H1 (cell line): ENCODE measurements around the gene USP3.

Source experiments
- BRCA1 ChIP-seq: IDR thresholded peaks from 2 replicates; pipeline ENCODE4 v1.6.1; 2012; ENCODE audit warnings: low read depth, low read length, improper control_type of control experiment
- EZH2 ChIP-seq: fragments of 200-600 bp; sonication (generic); IDR thresholded peaks from 2 replicates; pipeline ENCODE4 v1.7.1; 2012; ENCODE audit warnings: low read depth, mild to moderate bottlenecking, moderate library complexity, low read length, inconsistent platforms; ENCODE audit not compliant: severe bottlenecking
- HDAC2 ChIP-seq, 2 experiments: fragments of 300-600 bp in 1 of 2; sonication (generic) in 1 of 2; IDR thresholded peaks; 2 replicates each; pipeline ENCODE4 v1.6.1; 2011 to 2012; ENCODE audit warnings: low read depth in 2 of 2, low read length in 2 of 2, mild to moderate bottlenecking in 2 of 2, moderate library complexity in 2 of 2, borderline replicate concordance in 1 of 2, inconsistent platforms in 1 of 2
- NRF1 ChIP-seq: IDR thresholded peaks from 2 replicates; pipeline ENCODE4 v1.6.1; 2011; ENCODE audit warnings: mild to moderate bottlenecking, low read depth, low read length, improper control_type of control experiment
- POLR2A ChIP-seq, 2 experiments: IDR thresholded peaks; 1 replicate in 1 of 2; 2 replicates in 1 of 2; pipeline ENCODE4 v1.6.1; 2011; ENCODE audit warnings: low read depth in 2 of 2, low read length in 2 of 2, mild to moderate bottlenecking in 2 of 2; ENCODE audit errors: control extremely low read depth in 1 of 2
- POLR2AphosphoS5 ChIP-seq: IDR thresholded peaks from 2 replicates; pipeline ENCODE4 v1.6.1; 2011; ENCODE audit warnings: low read depth, low read length
- RAD21 ChIP-seq, 2 experiments: IDR thresholded peaks in 1 of 2; conservative IDR thresholded peaks in 1 of 2; 2 replicates each; pipeline ENCODE4 v1.6.1; 2011; ENCODE audit warnings: low read depth in 2 of 2, low read length in 2 of 2, improper control_type of control experiment in 1 of 2, inconsistent platforms in 1 of 2, mild to moderate bottlenecking in 1 of 2, moderate library complexity in 1 of 2
- RBBP5 ChIP-seq: IDR thresholded peaks from 2 replicates; pipeline ENCODE4 v1.7.1; 2012; ENCODE audit warnings: low read depth, mild to moderate bottlenecking, inconsistent platforms, low read length, moderate library complexity, borderline replicate concordance
- SIX5 ChIP-seq: IDR thresholded peaks from 2 replicates; pipeline ENCODE4 v1.6.1; 2011; ENCODE audit warnings: mild to moderate bottlenecking, low read depth, low read length
- SRF ChIP-seq: IDR thresholded peaks from 2 replicates; pipeline ENCODE4 v1.6.1; 2011; ENCODE audit warnings: mild to moderate bottlenecking, low read depth, low read length, moderate library complexity
- TF ChIP-seq, protein P1 (sequence below), 3 experiments: IDR thresholded peaks; 1 replicate in 2 of 3; 2 replicates in 1 of 3; pipeline versions ENCODE4 v1.5.1 to v1.6.1; 2011; ENCODE audit warnings: low read length in 3 of 3, mild to moderate bottlenecking in 3 of 3, inconsistent platforms in 2 of 3, low read depth in 1 of 3, moderate library complexity in 1 of 3; ENCODE audit not compliant: insufficient read depth in 1 of 3; ENCODE audit errors: control extremely low read depth in 1 of 3
- TF ChIP-seq, protein P2 (sequence below): IDR thresholded peaks from 2 replicates; pipeline ENCODE4 v1.6.1; 2012; ENCODE audit warnings: inconsistent platforms
- TF ChIP-seq, protein P3 (sequence below): IDR thresholded peaks from 2 replicates; pipeline ENCODE4 v1.6.1; 2012; ENCODE audit warnings: low read length, inconsistent platforms

DNA sequence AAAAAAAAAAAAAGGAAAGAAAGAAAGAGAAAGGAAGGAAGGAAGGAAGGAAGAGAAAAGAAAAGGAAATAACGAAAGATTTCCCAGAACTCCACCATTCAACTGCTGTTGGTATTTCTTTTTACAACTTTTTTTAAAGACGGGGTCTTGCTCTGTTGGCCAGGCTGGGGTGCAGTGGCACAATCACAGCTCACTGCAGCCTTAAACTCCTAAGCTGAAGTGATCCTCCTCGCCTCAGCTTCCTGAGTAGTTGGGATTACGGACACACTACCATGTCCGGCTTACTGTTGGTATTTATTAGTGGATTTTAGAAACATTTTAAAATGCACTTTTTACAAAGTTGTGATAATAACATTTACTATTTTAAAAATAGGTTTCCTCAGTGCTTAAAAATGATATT is 15.0 kb upstream of the USP3 start:
- no peak for TF ChIP-seq EZH2
- no peak for TF ChIP-seq POLR2A (IDR thresholded peaks at IDR 0.05; ENCODE audit: control extremely low read depth in 1 of 2, low read depth in 2 of 2, low read length in 2 of 2)
- TF ChIP-seq, protein P1, sequence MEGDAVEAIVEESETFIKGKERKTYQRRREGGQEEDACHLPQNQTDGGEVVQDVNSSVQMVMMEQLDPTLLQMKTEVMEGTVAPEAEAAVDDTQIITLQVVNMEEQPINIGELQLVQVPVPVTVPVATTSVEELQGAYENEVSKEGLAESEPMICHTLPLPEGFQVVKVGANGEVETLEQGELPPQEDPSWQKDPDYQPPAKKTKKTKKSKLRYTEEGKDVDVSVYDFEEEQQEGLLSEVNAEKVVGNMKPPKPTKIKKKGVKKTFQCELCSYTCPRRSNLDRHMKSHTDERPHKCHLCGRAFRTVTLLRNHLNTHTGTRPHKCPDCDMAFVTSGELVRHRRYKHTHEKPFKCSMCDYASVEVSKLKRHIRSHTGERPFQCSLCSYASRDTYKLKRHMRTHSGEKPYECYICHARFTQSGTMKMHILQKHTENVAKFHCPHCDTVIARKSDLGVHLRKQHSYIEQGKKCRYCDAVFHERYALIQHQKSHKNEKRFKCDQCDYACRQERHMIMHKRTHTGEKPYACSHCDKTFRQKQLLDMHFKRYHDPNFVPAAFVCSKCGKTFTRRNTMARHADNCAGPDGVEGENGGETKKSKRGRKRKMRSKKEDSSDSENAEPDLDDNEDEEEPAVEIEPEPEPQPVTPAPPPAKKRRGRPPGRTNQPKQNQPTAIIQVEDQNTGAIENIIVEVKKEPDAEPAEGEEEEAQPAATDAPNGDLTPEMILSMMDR (IDR thresholded peaks at IDR 0.05; ENCODE audit: control extremely low read depth in 1 of 3, insufficient read depth in 1 of 3, low read depth in 1 of 3, low read length in 3 of 3) = no peak
- TF ChIP-seq, protein P2, sequence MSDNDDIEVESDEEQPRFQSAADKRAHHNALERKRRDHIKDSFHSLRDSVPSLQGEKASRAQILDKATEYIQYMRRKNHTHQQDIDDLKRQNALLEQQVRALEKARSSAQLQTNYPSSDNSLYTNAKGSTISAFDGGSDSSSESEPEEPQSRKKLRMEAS = no peak
- TF ChIP-seq HDAC2 (IDR thresholded peaks at IDR 0.05; ENCODE audit: borderline replicate concordance in 1 of 2, low read depth in 2 of 2, low read length in 2 of 2) = no peak
- no peak for TF ChIP-seq RAD21 (IDR thresholded peaks at IDR 0.05 in 1 of 2, conservative IDR thresholded peaks at IDR 0.05 in 1 of 2; ENCODE audit: low read depth in 2 of 2, low read length in 2 of 2)
- no peak for TF ChIP-seq POLR2AphosphoS5
- TF ChIP-seq BRCA1 = no peak
- no peak for TF ChIP-seq RBBP5
- no peak for TF ChIP-seq SIX5
- no peak for TF ChIP-seq SRF
- TF ChIP-seq NRF1 = no peak
- TF ChIP-seq, protein P3, sequence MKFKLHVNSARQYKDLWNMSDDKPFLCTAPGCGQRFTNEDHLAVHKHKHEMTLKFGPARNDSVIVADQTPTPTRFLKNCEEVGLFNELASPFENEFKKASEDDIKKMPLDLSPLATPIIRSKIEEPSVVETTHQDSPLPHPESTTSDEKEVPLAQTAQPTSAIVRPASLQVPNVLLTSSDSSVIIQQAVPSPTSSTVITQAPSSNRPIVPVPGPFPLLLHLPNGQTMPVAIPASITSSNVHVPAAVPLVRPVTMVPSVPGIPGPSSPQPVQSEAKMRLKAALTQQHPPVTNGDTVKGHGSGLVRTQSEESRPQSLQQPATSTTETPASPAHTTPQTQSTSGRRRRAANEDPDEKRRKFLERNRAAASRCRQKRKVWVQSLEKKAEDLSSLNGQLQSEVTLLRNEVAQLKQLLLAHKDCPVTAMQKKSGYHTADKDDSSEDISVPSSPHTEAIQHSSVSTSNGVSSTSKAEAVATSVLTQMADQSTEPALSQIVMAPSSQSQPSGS = no peak
